NCI-H446 treated with DMSO at 0.1 percent for 48 hours (cell line): ENCODE data around the gene NCOA5.

Source experiments
- DNase-seq: peaks from one replicate; lab custom pipeline; 2025; lab: John Stamatoyannopoulos, UW

Gene NCOA5

GRCh38 chr20:46089417-46090388 lies at the start of gene NCOA5:
NCOA5 (minus strand) TSS chr20:46089962; CDS start chr20:46079424, 10,538 bp downstream.
- peak; percentile 92 for DNase-seq

GRCh38 chr20:46139266-46139889 lies 49.6 kb upstream of the NCOA5 start:
- no peak for DNase-seq

GRCh38 chr20:46137816-46138215 lies 48.1 kb upstream of the NCOA5 start:
- DNase-seq: no peak

GRCh38 chr20:46135856-46136633 lies 46.3 kb upstream of the NCOA5 start:
- no peak for DNase-seq

GRCh38 chr20:46134716-46135115 lies 45.0 kb upstream of the NCOA5 start:
- DNase-seq: no peak

- DNase-seq: no peak
Measured at GRCh38 chr20:46133886-46134654, 44.3 kb upstream of the NCOA5 start.

GRCh38 chr20:46132705-46133120 lies 43.0 kb upstream of the NCOA5 start:
- peak; percentile 19 for DNase-seq

GRCh38 chr20:46131396-46131795 lies 41.6 kb upstream of the NCOA5 start:
- no peak for DNase-seq

- no peak for DNase-seq
Measured at GRCh38 chr20:46130534-46130933, 40.8 kb upstream of the NCOA5 start.

- DNase-seq: peak; percentile 51
Measured at GRCh38 chr20:46129955-46130481, 40.3 kb upstream of the NCOA5 start.

GRCh38 chr20:46128310-46129151 lies 38.8 kb upstream of the NCOA5 start:
- DNase-seq: no peak

- no peak for DNase-seq
Measured at GRCh38 chr20:46127396-46128010, 37.7 kb upstream of the NCOA5 start.

- DNase-seq: no peak
Measured at GRCh38 chr20:46126440-46127056, 36.8 kb upstream of the NCOA5 start.

- no peak for DNase-seq
Measured at GRCh38 chr20:46123482-46124245, 33.9 kb upstream of the NCOA5 start.

GRCh38 chr20:46122516-46123481 lies 33.0 kb upstream of the NCOA5 start:
- no peak for DNase-seq

- no peak for DNase-seq
Measured at GRCh38 chr20:46122071-46122470, 32.3 kb upstream of the NCOA5 start.

- no peak for DNase-seq
Measured at GRCh38 chr20:46121184-46121930, 31.6 kb upstream of the NCOA5 start.
